A549 (cell line): Measurements from ENCODE around the gene BLOC1S4. TPM values are rescaled to one million over a fixed set of nuclear protein-coding genes. Genes with fewer than 3 reads are reported as not detected.

Experiments used
- ATAC-seq, 2 experiments: fragments of 200-7000 bp in 1 of 2; fragments of >200 bp in 1 of 2; cut with Nextera tagmentation in 1 of 2; cut with Tn5 transposase in 1 of 2; 3 replicates each; pipeline versions ENCODE4 v1.8.0 to v1.9.1; 2018 to 2020; ENCODE audit warnings: mild to moderate bottlenecking in 1 of 2, moderate library complexity in 1 of 2
- CTCF ChIA-PET: fragments of 300-600 bp; sonication (Branson Sonifier 250); formaldehyde crosslinking; extraction: SDS; loops from one replicate; lab custom pipeline; 2021; ENCODE audit warnings: antibody characterized with exemption, inconsistent platforms; lab: Yijun Ruan, JAX
- POLR2A ChIA-PET: fragments of 350-600 bp; formaldehyde crosslinking; extraction: SDS; loops from one replicate; lab custom pipeline; 2021; ENCODE audit warnings: antibody characterized with exemption, inconsistent platforms; lab: Yijun Ruan, JAX
- DNase-seq, 2 experiments: peaks; one replicate each; pipeline versions ENCODE4 v3.0.0 to v3.0.0-alpha.2; 2011 to 2016; ENCODE audit warnings: low read depth in 1 of 2, low spot score in 1 of 2
- FAIRE-seq: peaks from 2 replicates; lab custom pipeline; 2011; peaks lifted over from hg19 to GRCh38; lab: Jason Lieb, UNC
- H3K27ac ChIP-seq, 2 experiments: fragments of >200 bp; sonication (Bioruptor Twin); formaldehyde crosslinking; 3 replicates each; pipeline ENCODE4 v1.5.1; 2016 to 2017
- H3K4me1 ChIP-seq: fragments of >200 bp; sonication (Bioruptor Twin); formaldehyde crosslinking; 3 replicates; pipeline ENCODE4 v1.6.1; 2016
- H3K4me2 ChIP-seq: fragments of >200 bp; sonication (Bioruptor Twin); formaldehyde crosslinking; 3 replicates; pipeline ENCODE4 v1.6.1; 2016
- H3K4me3 ChIP-seq: fragments of >200 bp; sonication (Bioruptor Twin); formaldehyde crosslinking; 3 replicates; pipeline ENCODE4 v1.5.1; 2016
- H3K9me3 ChIP-seq: fragments of >200 bp; sonication (Bioruptor Twin); formaldehyde crosslinking; 3 replicates; pipeline ENCODE4 v1.6.1; 2016
- BHLHE40 ChIP-seq: IDR thresholded peaks from 2 replicates; pipeline ENCODE4 v1.6.1; 2012; ENCODE audit warnings: low read depth, low read length, inconsistent platforms
- CEBPB ChIP-seq, 2 experiments: fragments of >200 bp in 1 of 2; sonication (Bioruptor Twin) in 1 of 2; formaldehyde crosslinking in 1 of 2; IDR thresholded peaks; 2 replicates each; pipeline ENCODE4 v1.6.1; 2012 to 2016
- CHD2 ChIP-seq: fragments of 150-350 bp; IDR thresholded peaks from 2 replicates; pipeline ENCODE4 v1.6.1; 2014; ENCODE audit warnings: low read length; ENCODE audit not compliant: partially characterized antibody
- CTCF ChIP-seq: fragments of >200 bp; sonication (Bioruptor Twin); formaldehyde crosslinking; IDR thresholded peaks from 3 replicates; pipeline ENCODE4 v1.5.1; 2016
- EHF ChIP-seq: fragments of 250-450 bp; sonication (Bioruptor Pico); IDR thresholded peaks from 2 replicates; pipeline ENCODE4 v1.5.0; 2020; ENCODE audit warnings: mild to moderate bottlenecking
- ELK1 ChIP-seq: fragments of 150-350 bp; IDR thresholded peaks from 2 replicates; pipeline ENCODE4 v1.6.1; 2014; ENCODE audit warnings: low read depth, mild to moderate bottlenecking, low read length
- ESRRA ChIP-seq: fragments of 150-350 bp; IDR thresholded peaks from 2 replicates; pipeline ENCODE4 v1.6.1; 2014; ENCODE audit warnings: mild to moderate bottlenecking, low read length, borderline replicate concordance
- FOSL2 ChIP-seq, 2 experiments: fragments of 450-650 bp in 1 of 2; fragments of >200 bp in 1 of 2; sonication (Bioruptor Twin) in 1 of 2; formaldehyde crosslinking; IDR thresholded peaks; 2 replicates each; pipeline versions ENCODE4 v1.5.0 to v1.6.1; 2016 to 2020; ENCODE audit warnings: mild to moderate bottlenecking in 1 of 2, moderate library complexity in 1 of 2
- FOXS1 ChIP-seq: fragments of 250-450 bp; sonication (Bioruptor Pico); IDR thresholded peaks from 2 replicates; pipeline ENCODE4 v1.5.0; 2020; ENCODE audit warnings: mild to moderate bottlenecking, moderate library complexity
- HDAC2 ChIP-seq: fragments of 200-600 bp; sonication (generic); IDR thresholded peaks from 2 replicates; pipeline ENCODE4 v1.6.1; 2016
- HEYL ChIP-seq: fragments of 250-450 bp; sonication (Bioruptor Pico); IDR thresholded peaks from 2 replicates; pipeline ENCODE4 v1.8.0; 2021; ENCODE audit warnings: mild to moderate bottlenecking, moderate library complexity
- HOXA7 ChIP-seq: fragments of 250-450 bp; sonication (Bioruptor Pico); IDR thresholded peaks from 2 replicates; pipeline ENCODE4 v1.5.0; 2020; ENCODE audit warnings: mild to moderate bottlenecking, moderate library complexity
- HOXB13 ChIP-seq: fragments of 250-450 bp; sonication (Bioruptor Pico); IDR thresholded peaks from 2 replicates; pipeline ENCODE4 v1.5.0; 2020; ENCODE audit warnings: low read depth, mild to moderate bottlenecking, moderate library complexity
- HOXB5 ChIP-seq: fragments of 250-450 bp; sonication (Bioruptor Pico); IDR thresholded peaks from 2 replicates; pipeline ENCODE4 v1.5.0; 2020; ENCODE audit warnings: mild to moderate bottlenecking, moderate library complexity
- KDM1A ChIP-seq: fragments of 200-600 bp; sonication (generic); IDR thresholded peaks from 2 replicates; pipeline ENCODE4 v1.6.1; 2016; ENCODE audit warnings: low read depth, mild to moderate bottlenecking
- MAZ ChIP-seq: fragments of 150-350 bp; IDR thresholded peaks from 2 replicates; pipeline ENCODE4 v1.6.1; 2014; ENCODE audit warnings: antibody characterized with exemption, low read depth, low read length, borderline replicate concordance
- MYC ChIP-seq: IDR thresholded peaks from 2 replicates; pipeline ENCODE4 v1.6.1; 2012; ENCODE audit warnings: mild to moderate bottlenecking, inconsistent platforms, low read length, improper control_type of control experiment, borderline replicate concordance
- NFE2L2 ChIP-seq: fragments of 150-350 bp; conservative IDR thresholded peaks from 2 replicates; pipeline ENCODE4 v1.6.1; 2014; ENCODE audit warnings: low read length
- NR3C1 ChIP-seq: fragments of >200 bp; sonication (Bioruptor Twin); formaldehyde crosslinking; IDR thresholded peaks from 3 replicates; pipeline ENCODE4 v1.6.1; 2017
- PBX3 ChIP-seq: IDR thresholded peaks from 2 replicates; pipeline ENCODE4 v1.6.1; 2012
- PHF8 ChIP-seq: fragments of 200-600 bp; sonication (generic); IDR thresholded peaks from 2 replicates; pipeline ENCODE4 v1.6.1; 2016; ENCODE audit warnings: low read depth, mild to moderate bottlenecking, antibody characterized with exemption, moderate library complexity, borderline replicate concordance
- POLR2AphosphoS2 ChIP-seq: conservative IDR thresholded peaks from 2 replicates; pipeline ENCODE4 v1.6.1; 2012; ENCODE audit warnings: low read length, improper control_type of control experiment, inconsistent platforms
- RARB ChIP-seq: fragments of 250-450 bp; sonication (Bioruptor Pico); IDR thresholded peaks from 2 replicates; pipeline ENCODE4 v1.8.0; 2021; ENCODE audit warnings: mild to moderate bottlenecking, moderate library complexity
- RCOR1 ChIP-seq: fragments of 150-350 bp; IDR thresholded peaks from 2 replicates; pipeline ENCODE4 v1.6.1; 2014; ENCODE audit warnings: antibody characterized with exemption, low read length, low read depth
- TFCP2L1 ChIP-seq: fragments of 250-450 bp; sonication (Bioruptor Pico); IDR thresholded peaks from 2 replicates; pipeline ENCODE4 v1.5.0; 2021; ENCODE audit warnings: mild to moderate bottlenecking
- USF2 ChIP-seq: fragments of 450-650 bp; IDR thresholded peaks from 2 replicates; pipeline ENCODE4 v1.6.1; 2014; ENCODE audit warnings: antibody characterized with exemption
- ZC3H11A ChIP-seq: fragments of 450-650 bp; IDR thresholded peaks from 2 replicates; pipeline ENCODE4 v1.6.1; 2014; ENCODE audit warnings: antibody characterized with exemption, mild to moderate bottlenecking
- WGBS: methylation state at CpG from one replicate; pipeline ENCODE4 v1.1.6; 2017; ENCODE audit errors: missing lambda C conversion rate; 5-methylcytosine and 5-hydroxymethylcytosine counted together
- polyA plus RNA-seq, 4 experiments: library from polyadenylated mRNA; depleted of rRNA in 3 of 4; stranded (reverse); fragments of >200 nt; fragmentation: RNase III in 1 of 4; extraction: RNeasy Plus Mini Kit Qiagen cat#74134 plus additional on column Dnase treatment in 1 of 4; gene quantifications; 2 replicates in 3 of 4; 3 replicates in 1 of 4; pipeline ENCODE4 v1.2.3, GENCODE V29; 2011 to 2017
- TF ChIP-seq, protein P1 (sequence below): fragments of 200-600 bp; sonication (generic); IDR thresholded peaks from 2 replicates; pipeline ENCODE4 v1.6.1; 2016; ENCODE audit warnings: antibody characterized with exemption, mild to moderate bottlenecking, moderate library complexity
- TF ChIP-seq, protein P2 (sequence below): IDR thresholded peaks from 2 replicates; pipeline ENCODE4 v1.6.1; 2012; ENCODE audit warnings: low read depth, borderline replicate concordance

Gene BLOC1S4
- polyA plus RNA-seq, 2 of the 4 experiments (the other 2 are of a cell fraction), result 13.2 to 13.9 TPM

GRCh38 chr4:6732441-6733357, 16.7 kb downstream of the BLOC1S4 start:
- H3K27ac ChIP-seq, result peak overlapping the region; percentile 99 to 100
- 33% methylated on average over 8 of the region's 21 CpGs for WGBS
- no peak for FAIRE-seq
- H3K9me3 ChIP-seq, result no peaks in the 10 kb centered on the region
- no peak overlapping the region for H3K4me3 ChIP-seq
- ChIA-PET CTCF (interaction anchor here (0.6 to 5.5 kb wide), 4 partner anchors 13 to 141 kb away, joined by 3 to 38 read pairs (median 10); no protein-coding TSS in a partner anchor), POLR2A (no interaction called here)
- ATAC-seq, result peak; percentile 97 to 98
- DNase-seq, result peak; percentile 69 to 89
- peak overlapping the region; percentile 66 for H3K4me2 ChIP-seq
- peaks cover 19% of the 10 kb centered on the region for H3K4me1 ChIP-seq
- TF ChIP-seq TFCP2L1 (CRISPR knock-in tag) (peak; percentile 53; the same call in 1 of the 2 replicates), ELK1 (no peak), MYC (no peak), CEBPB (IDR thresholded peaks at IDR 0.05) (no peak), RARB (CRISPR knock-in tag) (no peak), RCOR1 (no peak), CHD2 (no peak), NR3C1 (no peak), ZC3H11A (no peak), CTCF (no peak), FOXS1 (CRISPR knock-in tag) (peak; percentile 55), PBX3 (no peak), NFE2L2 (peak; percentile 97), BHLHE40 (no peak), PHF8 (no peak), ESRRA (no peak), HEYL (CRISPR knock-in tag) (no peak; the same call in none of the 2 replicates), USF2 (no peak), POLR2AphosphoS2 (no peak), HDAC2 (no peak), HOXB5 (CRISPR knock-in tag) (peak; percentile 78), MAZ (no peak), FOSL2 (IDR thresholded peaks at IDR 0.05) (no peak), FOSL2 (CRISPR knock-in tag; IDR thresholded peaks at IDR 0.05) (peak; percentile 70), EHF (CRISPR knock-in tag) (peak; percentile 85), HOXB13 (CRISPR knock-in tag) (peak; percentile 67), KDM1A (no peak), HOXA7 (CRISPR knock-in tag) (no peak)
- TF ChIP-seq, protein P1, sequence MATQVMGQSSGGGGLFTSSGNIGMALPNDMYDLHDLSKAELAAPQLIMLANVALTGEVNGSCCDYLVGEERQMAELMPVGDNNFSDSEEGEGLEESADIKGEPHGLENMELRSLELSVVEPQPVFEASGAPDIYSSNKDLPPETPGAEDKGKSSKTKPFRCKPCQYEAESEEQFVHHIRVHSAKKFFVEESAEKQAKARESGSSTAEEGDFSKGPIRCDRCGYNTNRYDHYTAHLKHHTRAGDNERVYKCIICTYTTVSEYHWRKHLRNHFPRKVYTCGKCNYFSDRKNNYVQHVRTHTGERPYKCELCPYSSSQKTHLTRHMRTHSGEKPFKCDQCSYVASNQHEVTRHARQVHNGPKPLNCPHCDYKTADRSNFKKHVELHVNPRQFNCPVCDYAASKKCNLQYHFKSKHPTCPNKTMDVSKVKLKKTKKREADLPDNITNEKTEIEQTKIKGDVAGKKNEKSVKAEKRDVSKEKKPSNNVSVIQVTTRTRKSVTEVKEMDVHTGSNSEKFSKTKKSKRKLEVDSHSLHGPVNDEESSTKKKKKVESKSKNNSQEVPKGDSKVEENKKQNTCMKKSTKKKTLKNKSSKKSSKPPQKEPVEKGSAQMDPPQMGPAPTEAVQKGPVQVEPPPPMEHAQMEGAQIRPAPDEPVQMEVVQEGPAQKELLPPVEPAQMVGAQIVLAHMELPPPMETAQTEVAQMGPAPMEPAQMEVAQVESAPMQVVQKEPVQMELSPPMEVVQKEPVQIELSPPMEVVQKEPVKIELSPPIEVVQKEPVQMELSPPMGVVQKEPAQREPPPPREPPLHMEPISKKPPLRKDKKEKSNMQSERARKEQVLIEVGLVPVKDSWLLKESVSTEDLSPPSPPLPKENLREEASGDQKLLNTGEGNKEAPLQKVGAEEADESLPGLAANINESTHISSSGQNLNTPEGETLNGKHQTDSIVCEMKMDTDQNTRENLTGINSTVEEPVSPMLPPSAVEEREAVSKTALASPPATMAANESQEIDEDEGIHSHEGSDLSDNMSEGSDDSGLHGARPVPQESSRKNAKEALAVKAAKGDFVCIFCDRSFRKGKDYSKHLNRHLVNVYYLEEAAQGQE, result no peak
- TF ChIP-seq, protein P2, sequence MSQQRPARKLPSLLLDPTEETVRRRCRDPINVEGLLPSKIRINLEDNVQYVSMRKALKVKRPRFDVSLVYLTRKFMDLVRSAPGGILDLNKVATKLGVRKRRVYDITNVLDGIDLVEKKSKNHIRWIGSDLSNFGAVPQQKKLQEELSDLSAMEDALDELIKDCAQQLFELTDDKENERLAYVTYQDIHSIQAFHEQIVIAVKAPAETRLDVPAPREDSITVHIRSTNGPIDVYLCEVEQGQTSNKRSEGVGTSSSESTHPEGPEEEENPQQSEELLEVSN, result peak; percentile 57
